Measurements from ENCODE around the gene LRMDA.

- no peak for TF ChIP-seq EZH2 (IDR thresholded peaks at IDR 0.05; ENCODE audit: low read length, unreplicated experiment)
- no peak for TF ChIP-seq CTCF (conservative IDR thresholded peaks at IDR 0.05; ENCODE audit: low read depth, low read length)
- TF ChIP-seq EZH2phosphoT487 (IDR thresholded peaks at IDR 0.05; ENCODE audit: borderline replicate concordance, low read length): no peak
Measured at GRCh38 chr10:76201962-76202361, 770.5 kb downstream of the LRMDA start.
